GM19324 (cell line): Measurements from ENCODE around the gene CIDEB.

Source experiments
- ATAC-seq: cut with Tn5 transposase; IDR thresholded peaks from one replicate; pipeline ENCODE4 v1.9.1; 2021; ENCODE audit warnings: mild to moderate bottlenecking, moderate library complexity; ENCODE audit not compliant: unreplicated experiment, low FRiP score

CIDEB gene

DNA sequence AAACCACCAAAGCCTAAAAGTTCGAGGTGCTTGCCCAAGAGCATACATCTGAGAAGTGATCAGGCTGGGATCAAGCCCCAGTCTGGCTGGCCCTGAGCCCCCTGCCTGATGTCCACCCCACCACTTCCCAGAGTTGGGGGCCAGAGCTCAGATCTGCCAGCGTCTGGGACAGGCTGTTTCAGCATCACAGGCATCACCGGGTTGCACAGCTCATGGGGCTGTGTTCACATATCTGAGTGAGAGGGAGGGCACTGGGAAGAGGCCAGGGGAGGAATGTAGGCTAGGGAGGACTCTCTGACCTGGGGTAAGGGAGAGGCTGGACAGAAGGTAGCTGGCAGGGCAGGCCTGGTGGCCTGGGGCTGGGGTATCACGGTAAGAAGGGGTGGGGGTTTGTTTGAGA lies 50.8 kb downstream of the CIDEB start:
- no peak for ATAC-seq

DNA sequence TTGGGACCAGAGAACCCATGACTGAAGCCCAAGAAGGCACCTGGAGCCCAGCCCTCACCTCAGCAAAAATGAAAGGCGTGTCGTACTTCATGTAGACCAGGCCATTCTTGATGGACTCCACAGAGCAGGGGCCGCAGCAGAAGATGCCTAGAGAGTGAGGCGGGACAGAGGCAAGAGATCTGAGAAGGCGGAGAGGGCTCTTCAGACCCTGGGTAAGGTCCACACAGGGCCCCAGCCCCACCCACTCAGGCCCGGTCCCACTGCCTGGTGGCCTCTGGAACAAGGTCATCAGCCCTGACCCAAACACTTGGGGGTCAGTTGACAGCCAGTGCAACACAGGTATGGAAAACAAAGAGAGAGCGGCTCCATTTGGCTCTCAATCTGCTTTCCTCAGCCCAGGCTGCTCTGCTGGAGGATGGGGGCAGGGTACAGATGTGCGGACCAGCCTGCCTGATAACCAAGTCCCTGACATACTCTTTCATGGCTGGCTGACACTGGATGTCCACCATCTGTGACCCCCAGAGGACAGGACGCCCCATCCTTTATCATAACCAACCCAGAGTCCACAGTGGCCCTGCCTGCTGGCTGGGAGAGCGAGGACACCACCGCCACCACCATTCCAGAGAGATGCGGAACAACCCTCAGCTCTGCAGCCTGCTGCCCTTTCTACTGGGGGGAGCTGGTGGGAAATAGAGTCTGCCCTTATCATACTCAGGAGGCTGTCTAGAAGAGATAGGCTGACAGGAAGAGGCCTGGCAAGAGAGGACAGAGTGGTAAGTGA lies 51.7 kb downstream of the CIDEB start:
- ATAC-seq = no peak

DNA sequence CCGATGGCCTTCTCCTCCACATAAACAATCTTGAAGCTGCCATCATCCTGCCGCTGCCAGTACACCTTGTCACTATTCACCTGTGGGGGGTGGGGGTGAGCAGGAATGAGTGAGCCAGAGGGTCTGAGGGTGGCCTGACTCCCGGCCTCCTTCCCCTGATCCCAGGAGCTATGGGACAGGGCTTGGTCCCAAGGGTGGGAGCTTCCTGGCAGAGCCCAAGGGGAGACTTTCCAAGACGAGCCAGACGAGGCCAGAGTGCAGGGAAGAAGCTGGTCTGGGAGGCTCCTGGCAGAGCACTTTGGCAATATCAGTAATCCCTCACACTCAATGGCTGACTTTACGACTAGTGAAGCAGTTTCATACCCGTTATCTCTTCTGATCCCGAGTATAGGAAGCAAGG lies 52.3 kb downstream of the CIDEB start:
- no peak for ATAC-seq
